GM19452 (cell line): Measurements from ENCODE around the gene ZNF385B.

Source experiments
- ATAC-seq: cut with Tn5 transposase; IDR thresholded peaks from one replicate; pipeline ENCODE4 v1.9.1; 2021; ENCODE audit not compliant: unreplicated experiment

ZNF385B gene

GRCh38 chr2:179856205-179856604, 5.2 kb downstream of the ZNF385B start:
- no peak for ATAC-seq

DNA sequence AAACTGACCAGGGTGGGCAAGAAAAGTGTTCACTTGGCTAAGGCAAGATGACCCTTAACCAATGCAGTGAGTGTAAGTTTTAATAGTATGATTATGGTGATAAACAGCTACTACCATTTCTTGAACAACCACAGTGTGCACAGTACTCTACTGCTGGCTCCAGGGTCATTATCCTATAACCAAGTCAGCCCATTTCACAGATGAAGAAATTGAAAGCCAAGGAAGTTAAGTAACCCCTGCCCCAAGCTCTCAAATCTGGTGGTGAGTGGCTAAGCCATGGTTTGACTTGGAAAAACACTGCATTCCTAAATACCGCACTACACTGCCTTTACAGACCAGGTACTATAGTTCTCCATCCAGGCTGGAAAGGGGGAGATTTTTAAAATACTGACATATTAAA, 5.7 kb downstream of the ZNF385B start:
- ATAC-seq: no peak

- ATAC-seq: no peak
These were observed 6.5 kb downstream of the ZNF385B start for GRCh38 chr2:179854891-179855290.

GRCh38 chr2:179853108-179853507, 8.3 kb downstream of the ZNF385B start:
- ATAC-seq: no peak

DNA sequence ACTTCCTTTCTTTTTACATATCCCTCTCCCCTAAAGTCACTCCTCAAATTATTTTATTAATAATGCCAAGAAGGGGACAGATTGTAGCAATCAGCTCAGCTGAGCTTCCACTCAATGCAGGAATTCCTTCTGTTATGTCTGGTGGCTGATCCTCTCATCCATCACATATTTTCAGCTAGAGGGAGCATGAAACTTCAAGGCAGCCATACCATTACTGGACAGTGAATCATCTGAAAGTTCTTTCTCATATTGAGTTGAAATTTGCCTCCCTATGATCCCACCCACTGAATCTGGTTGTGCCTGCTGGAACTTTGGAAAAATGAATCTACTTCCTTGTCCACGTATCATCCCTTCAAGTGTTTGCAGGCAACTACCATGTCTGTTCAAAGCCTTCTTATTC, 11.2 kb downstream of the ZNF385B start:
- no peak for ATAC-seq

DNA sequence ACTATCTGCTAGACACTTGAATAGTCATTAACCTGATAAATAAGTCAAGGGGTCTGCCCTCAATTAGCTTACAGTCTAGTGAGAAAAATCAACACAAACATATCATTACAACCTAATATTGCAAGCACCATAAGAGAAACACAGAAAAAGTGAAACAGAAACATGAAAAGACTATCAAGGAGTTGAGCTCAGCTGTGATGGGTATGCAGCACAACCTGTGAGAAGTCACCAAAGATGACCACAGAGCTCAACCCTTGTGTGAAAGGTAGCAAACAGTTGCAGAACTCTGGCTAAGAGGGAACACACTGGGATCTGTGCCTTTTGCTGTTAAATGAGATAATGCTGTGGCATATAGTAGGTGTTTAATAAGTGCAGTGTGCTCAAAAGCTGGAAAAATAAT, 11.7 kb downstream of the ZNF385B start:
- no peak for ATAC-seq

GRCh38 chr2:179843541-179843940, 17.9 kb downstream of the ZNF385B start:
- no peak for ATAC-seq

- ATAC-seq: no peak
These were observed 18.8 kb downstream of the ZNF385B start for GRCh38 chr2:179842498-179843153.

DNA sequence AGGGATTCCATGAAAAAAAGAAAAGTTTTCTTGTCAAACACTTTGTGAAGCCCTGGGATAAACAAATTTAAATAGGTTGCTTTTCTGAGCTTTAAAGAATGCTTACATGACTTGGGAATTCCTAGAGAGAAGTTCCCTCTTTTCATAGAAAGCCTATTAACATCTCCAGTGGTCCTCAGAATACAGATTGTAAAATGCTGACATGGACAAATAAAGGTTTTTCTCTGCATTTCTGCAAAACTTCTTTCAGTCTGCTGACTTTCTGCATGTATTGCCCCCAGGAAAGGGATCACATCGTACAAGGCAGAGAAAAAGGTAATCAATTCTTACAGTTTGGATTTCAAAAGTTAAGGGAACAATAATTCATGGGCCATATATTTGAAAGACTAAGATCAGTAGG, 20.6 kb downstream of the ZNF385B start:
- no peak for ATAC-seq

DNA sequence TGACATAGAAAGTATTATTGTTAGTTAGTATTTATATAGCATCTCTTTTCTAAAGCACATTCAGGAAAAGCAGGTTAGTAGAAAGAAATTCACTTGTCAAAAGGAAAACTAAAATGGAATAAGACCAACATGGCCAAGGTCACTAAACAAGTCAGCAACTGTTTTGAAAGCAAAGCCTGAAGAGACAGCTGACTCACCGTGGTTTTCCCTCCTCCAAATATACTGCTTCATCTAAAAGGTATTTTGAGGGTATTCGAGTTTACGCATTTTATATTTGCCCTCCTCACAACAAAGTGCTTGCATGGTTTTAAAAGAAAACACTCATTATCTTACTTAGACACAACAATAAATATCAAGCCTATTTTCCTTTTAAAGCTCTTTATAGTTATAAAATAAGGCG, 24.0 kb downstream of the ZNF385B start:
- no peak for ATAC-seq

GRCh38 chr2:179830043-179830787, 31.2 kb downstream of the ZNF385B start:
- no peak for ATAC-seq

DNA sequence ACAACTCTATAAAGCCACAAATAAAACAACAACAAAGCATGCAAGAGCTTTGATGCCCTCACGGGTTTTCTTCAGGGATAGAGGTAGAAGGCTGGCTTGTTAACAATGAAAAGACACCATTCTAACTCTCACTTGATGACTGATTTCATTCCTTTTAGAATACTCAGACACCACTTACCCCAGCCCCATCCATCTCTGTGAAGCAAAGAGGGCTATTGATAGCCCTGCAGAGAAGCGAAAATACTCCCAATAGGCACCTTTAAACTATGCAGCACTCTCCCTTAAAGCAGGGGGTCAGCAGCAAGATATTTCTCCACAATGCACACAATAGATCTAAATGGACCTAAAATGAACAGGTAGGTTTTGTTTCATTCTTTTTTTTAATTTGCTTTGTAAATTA, 35.1 kb downstream of the ZNF385B start:
- no peak for ATAC-seq

DNA sequence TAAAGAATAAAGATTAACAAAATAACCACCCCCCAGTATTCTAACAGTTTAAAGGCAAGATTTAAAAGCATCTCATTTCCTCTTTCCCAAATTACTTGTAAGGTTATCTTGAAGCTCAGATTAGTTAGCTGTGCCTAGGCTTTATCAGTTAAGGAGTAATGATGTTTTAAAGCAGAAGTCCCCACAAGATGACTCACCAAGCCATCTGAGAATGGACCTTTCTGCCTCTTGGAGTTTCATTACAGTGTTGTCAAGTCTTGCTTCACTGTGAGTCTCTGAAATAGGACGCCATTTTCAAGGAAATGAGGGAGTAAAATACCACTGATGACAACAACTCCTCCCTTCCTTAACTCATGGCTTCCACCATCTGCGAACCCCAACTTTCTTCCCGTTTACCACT, 35.9 kb downstream of the ZNF385B start:
- no peak for ATAC-seq

DNA sequence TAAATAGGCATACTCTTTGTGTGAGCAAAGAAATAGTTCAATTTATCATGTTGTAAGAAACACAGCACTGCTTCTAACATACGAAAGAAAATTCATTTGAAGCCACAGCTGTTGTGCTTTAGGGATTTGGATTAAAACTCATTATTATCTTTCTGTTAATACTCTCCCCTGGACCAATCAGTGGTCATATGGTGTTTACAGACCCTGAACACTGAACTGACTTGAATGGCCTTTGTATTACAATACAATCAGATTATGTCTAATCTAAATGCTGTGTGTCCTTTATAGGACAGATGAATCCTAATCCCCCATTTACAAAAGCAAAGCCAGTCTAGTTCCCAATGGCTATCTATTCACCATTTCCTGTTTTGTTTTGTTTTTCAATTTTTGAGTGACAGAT, 36.5 kb downstream of the ZNF385B start:
- ATAC-seq: no peak

GRCh38 chr2:179822540-179822939, 38.9 kb downstream of the ZNF385B start:
- ATAC-seq: no peak

GRCh38 chr2:179818546-179818945, 42.9 kb downstream of the ZNF385B start:
- ATAC-seq: no peak

GRCh38 chr2:179817181-179817841, 44.1 kb downstream of the ZNF385B start:
- no peak for ATAC-seq

GRCh38 chr2:179814050-179814449, 47.4 kb downstream of the ZNF385B start:
- ATAC-seq: no peak

DNA sequence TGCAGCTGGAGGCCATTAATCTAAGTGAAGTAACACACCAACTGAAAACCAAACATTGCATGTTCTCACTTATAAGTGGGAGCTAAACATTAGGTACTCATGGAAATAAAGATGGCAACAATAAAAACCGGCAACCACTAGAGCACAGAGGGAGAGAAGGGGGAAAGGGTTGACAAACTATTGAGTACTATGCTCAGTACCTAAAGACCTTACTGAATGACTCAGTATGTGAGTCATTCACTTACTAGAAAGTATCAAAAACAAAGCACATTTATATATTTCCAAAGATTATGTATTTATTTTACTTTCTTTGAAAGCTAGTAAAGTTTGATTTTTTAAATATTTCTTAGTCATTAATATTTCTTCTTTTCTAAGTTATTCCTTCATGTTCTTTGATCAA, 48.9 kb downstream of the ZNF385B start:
- ATAC-seq: no peak

GRCh38 chr2:179811042-179811441, 50.4 kb downstream of the ZNF385B start:
- no peak for ATAC-seq

- ATAC-seq: no peak
These were observed 51.8 kb downstream of the ZNF385B start for GRCh38 chr2:179809606-179810005.

DNA sequence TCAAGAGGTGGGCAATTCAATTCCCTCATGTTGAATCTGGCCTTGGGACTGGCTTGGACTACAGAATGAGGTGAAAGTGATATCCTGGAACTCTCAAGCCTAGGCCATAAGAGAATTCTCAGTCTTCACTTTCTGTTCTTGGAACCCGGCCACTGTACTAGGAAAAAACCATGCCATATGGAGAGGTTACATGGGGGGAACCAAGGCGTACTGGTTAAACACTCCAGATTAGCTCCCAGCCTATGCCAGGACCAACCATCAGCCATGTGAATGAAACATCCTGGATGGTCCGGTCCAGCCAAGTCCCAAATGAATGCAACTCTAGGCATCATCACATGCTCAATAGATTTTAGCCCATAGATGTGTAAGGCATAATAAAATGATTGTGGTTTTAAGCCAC, 56.4 kb downstream of the ZNF385B start:
- no peak for ATAC-seq
